Activated CD8-positive, alpha-beta T cell treated with anti-CD3 and anti-CD28 coated beads, Interleukin-2, amount 10 ng/mL, durations not matched to agents 7 days and 5 days (primary cell): Measurements from ENCODE around the gene PAM16. TPM values are rescaled to one million over a fixed set of nuclear protein-coding genes. Genes with fewer than 3 reads are reported as not detected.

ENCODE experiments used
- ATAC-seq: fragments of 150-1000 bp; cut with Tn5 transposase; one replicate; pipeline ENCODE4 v1.10.0; 2021; ENCODE audit warnings: moderate library complexity
- CTCF ChIA-PET: fragments of 350-600 bp; sonication (Branson Sonifier 250); formaldehyde crosslinking; loops from one replicate; lab custom pipeline; 2021; ENCODE audit warnings: antibody characterized with exemption; lab: Charles Lee
- POLR2A ChIA-PET: fragments of 350-600 bp; sonication (Branson Sonifier 250); formaldehyde crosslinking; loops from one replicate; lab custom pipeline; 2021; ENCODE audit warnings: antibody characterized with exemption; lab: Charles Lee
- DNase-seq: peaks from one replicate; pipeline ENCODE4 v3.0.0-alpha.2; 2020
- H3K27ac Mint-ChIP-seq: one replicate; pipeline ENCODE4 v1.8.0; 2021; ENCODE audit warnings: mild to moderate bottlenecking, mixed read lengths
- H3K27me3 Mint-ChIP-seq: one replicate; pipeline ENCODE4 v1.8.0; 2021; ENCODE audit warnings: low read depth, mixed read lengths
- H3K36me3 Mint-ChIP-seq: one replicate; pipeline ENCODE4 v1.8.0; 2021; ENCODE audit warnings: low read depth, mixed read lengths
- H3K4me1 Mint-ChIP-seq: one replicate; pipeline ENCODE4 v1.8.0; 2021; ENCODE audit warnings: low read depth, mixed read lengths
- H3K4me3 Mint-ChIP-seq: one replicate; pipeline ENCODE4 v1.8.0; 2021; ENCODE audit warnings: mild to moderate bottlenecking, mixed read lengths
- H3K9me3 Mint-ChIP-seq: one replicate; pipeline ENCODE4 v1.8.0; 2022; ENCODE audit warnings: mixed read lengths; ENCODE audit not compliant: insufficient read depth
- total RNA-seq, 2 experiments: library from RNA; stranded (reverse); gene quantifications; one replicate each; pipeline ENCODE4 v1.2.3, GENCODE V29; 2021

The PAM16 gene
- total RNA-seq, 2 experiments from 2014 or later, result 33.3 to 40.3 TPM

- peaks cover 2% of the 10 kb centered on the region for H3K27me3 Mint-ChIP-seq
- no peak overlapping the region for H3K27ac Mint-ChIP-seq
- peaks cover 5% of the 10 kb centered on the region for H3K4me1 Mint-ChIP-seq
- ChIA-PET CTCF (interaction anchor here (1.1 kb wide), 1 partner anchor 20 kb away, joined by 3 read pairs; the partner anchor contains the start of gene TFAP4), POLR2A (no interaction called here)
- H3K36me3 Mint-ChIP-seq, result no peaks in the 10 kb centered on the region
- DNase-seq (no peak), ATAC-seq (no peak)
- no peaks in the 10 kb centered on the region for H3K9me3 Mint-ChIP-seq
- no peak overlapping the region for H3K4me3 Mint-ChIP-seq
Observed at GRCh38 chr16:4293181-4293716, 57.9 kb downstream of the PAM16 start.

DNA sequence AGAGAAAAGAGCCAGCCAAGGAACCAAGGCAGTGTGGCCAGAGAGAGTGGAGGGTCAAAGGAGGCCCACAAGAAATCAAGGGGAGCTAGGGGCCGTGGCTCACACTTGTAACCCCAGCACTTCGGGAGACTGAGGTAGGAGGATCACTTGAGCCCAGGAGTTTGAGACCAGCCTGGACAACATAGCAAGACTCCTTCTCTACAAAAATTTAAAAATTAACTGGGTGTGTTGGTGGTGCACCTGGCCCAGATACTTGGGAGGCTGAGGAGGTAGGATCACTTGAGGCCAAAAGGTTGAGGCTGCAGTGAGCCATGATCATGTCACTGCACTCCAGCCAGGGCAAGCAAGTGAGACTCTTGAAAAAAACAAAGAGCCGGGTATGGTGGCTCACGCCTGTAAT, 59.4 kb downstream of the PAM16 start:
- H3K36me3 Mint-ChIP-seq, result no peaks in the 10 kb centered on the region
- DNase-seq (no peak), ATAC-seq (no peak)
- ChIA-PET POLR2A (no interaction called here), CTCF (interaction anchor here (1.8 kb wide), 1 partner anchor 13 kb away, joined by 4 read pairs; no protein-coding TSS in a partner anchor)
- peaks cover 9% of the 10 kb centered on the region for H3K4me1 Mint-ChIP-seq
- H3K4me3 Mint-ChIP-seq, result no peak overlapping the region
- no peak overlapping the region for H3K27ac Mint-ChIP-seq
- peaks cover 2% of the 10 kb centered on the region for H3K27me3 Mint-ChIP-seq
- no peaks in the 10 kb centered on the region for H3K9me3 Mint-ChIP-seq

Other genes starting within 250 kb of the PAM16 start
- 1 to 10 TPM; 6.2 to 6.3 TPM for gene ADCY9, start 234.9 kb downstream of the PAM16 start, total RNA-seq
- gene SRL, start 109.2 kb downstream of the PAM16 start, total RNA-seq, result not detected
- gene TFAP4, start 78.3 kb downstream of the PAM16 start, total RNA-seq, result 10 to 100 TPM; 21.0 to 24.7 TPM
- gene GLIS2, start 35.3 kb downstream of the PAM16 start, total RNA-seq, result under 1 TPM; 0.16 TPM
- not detected for gene VASN, start 20.5 kb upstream of the PAM16 start, total RNA-seq
- gene CORO7, start 65.3 kb upstream of the PAM16 start, total RNA-seq, result 100 to 1,000 TPM; 167 to 176 TPM
- 10 to 100 TPM; 55.1 to 61.4 TPM for gene DNAJA3, start 74.5 kb upstream of the PAM16 start, total RNA-seq
- gene NMRAL1, start 123.3 kb upstream of the PAM16 start, total RNA-seq, result 10 to 100 TPM; 53.6 to 55.6 TPM
- 10 to 100 TPM; 92.6 to 97.4 TPM for gene HMOX2, start 125.1 kb upstream of the PAM16 start, total RNA-seq
- gene CDIP1, start 187.5 kb upstream of the PAM16 start, total RNA-seq, result 10 to 100 TPM; 44.0 to 48.7 TPM
- gene C16orf96, start 205.0 kb upstream of the PAM16 start, total RNA-seq, result under 1 TPM; 0.13 TPM